H1 (cell line): ENCODE measurements around the gene PSMB5. TPM values are rescaled to one million over a fixed set of nuclear protein-coding genes. Genes with fewer than 3 reads are reported as not detected.

Source experiments
- ASH2L ChIP-seq: fragments of 200-600, 300-600 bp; sonication (generic); IDR thresholded peaks from one replicate; pipeline ENCODE4 v1.7.1; 2017; ENCODE audit warnings: low read length
- ATF3 ChIP-seq: IDR thresholded peaks from 2 replicates; pipeline ENCODE4 v1.6.1; 2011; ENCODE audit warnings: low read depth, mild to moderate bottlenecking, low read length; ENCODE audit not compliant: insufficient read depth
- CREB1 ChIP-seq: IDR thresholded peaks from 2 replicates; pipeline ENCODE4 v1.6.1; 2012; ENCODE audit warnings: inconsistent platforms
- HDAC2 ChIP-seq, 2 experiments: fragments of 300-600 bp in 1 of 2; sonication (generic) in 1 of 2; IDR thresholded peaks; 2 replicates each; pipeline ENCODE4 v1.6.1; 2011 to 2012; ENCODE audit warnings: low read depth in 2 of 2, low read length in 2 of 2, mild to moderate bottlenecking in 2 of 2, moderate library complexity in 2 of 2, borderline replicate concordance in 1 of 2, inconsistent platforms in 1 of 2
- JUN ChIP-seq: IDR thresholded peaks from 2 replicates; pipeline ENCODE4 v1.6.1; 2011; ENCODE audit warnings: low read depth, mild to moderate bottlenecking, improper control_type of control experiment, low read length
- JUND ChIP-seq: IDR thresholded peaks from 2 replicates; pipeline ENCODE4 v1.6.1; 2011; ENCODE audit warnings: mild to moderate bottlenecking, improper control_type of control experiment, low read length
- KDM1A ChIP-seq: fragments of 200-600, 300-600 bp; sonication (generic); IDR thresholded peaks from 2 replicates; pipeline ENCODE4 v1.7.1; 2016; ENCODE audit warnings: mild to moderate bottlenecking, low read length, borderline replicate concordance
- KDM4A ChIP-seq: IDR thresholded peaks from one replicate; pipeline ENCODE4 v1.7.1; 2012; ENCODE audit warnings: low read depth, mild to moderate bottlenecking, moderate library complexity, low read length, inconsistent platforms; ENCODE audit not compliant: severe bottlenecking
- RNF2 ChIP-seq: fragments of 200-900, 300-1000 bp; sonication (generic); IDR thresholded peaks from 2 replicates; pipeline ENCODE4 v1.7.1; 2016; ENCODE audit warnings: borderline replicate concordance, low read depth, mild to moderate bottlenecking, antibody characterized with exemption, low read length; ENCODE audit not compliant: poor library complexity, severe bottlenecking; ENCODE audit errors: missing control alignments
- RXRA ChIP-seq: IDR thresholded peaks from 2 replicates; pipeline ENCODE4 v1.6.1; 2011; ENCODE audit warnings: low read depth, mild to moderate bottlenecking, low read length, moderate library complexity; ENCODE audit not compliant: insufficient read depth
- SIN3A ChIP-seq, 2 experiments: IDR thresholded peaks in 1 of 2; conservative IDR thresholded peaks in 1 of 2; 2 replicates each; pipeline ENCODE4 v1.6.1; 2011 to 2012; ENCODE audit warnings: low read length in 2 of 2, improper control_type of control experiment in 1 of 2, low read depth in 1 of 2, mild to moderate bottlenecking in 1 of 2
- SP1 ChIP-seq: IDR thresholded peaks from 2 replicates; pipeline ENCODE4 v1.6.1; 2011; ENCODE audit warnings: low read depth, low read length
- SRF ChIP-seq: IDR thresholded peaks from 2 replicates; pipeline ENCODE4 v1.6.1; 2011; ENCODE audit warnings: mild to moderate bottlenecking, low read depth, low read length, moderate library complexity
- TEAD4 ChIP-seq: IDR thresholded peaks from 2 replicates; pipeline ENCODE4 v1.6.1; 2012; ENCODE audit warnings: low read depth, low read length, inconsistent platforms, mixed read lengths
- polyA plus RNA-seq, 7 experiments: library from polyadenylated mRNA; depleted of rRNA in 3 of 7; stranded (reverse) in 5 of 7; unstranded in 2 of 7; fragments of >200 nt in 5 of 7; fragments of 200-250 nt in 2 of 7; gene quantifications; 1 replicate in 5 of 7; 2 replicates in 1 of 7; 4 replicates in 1 of 7; pipeline versions ENCODE4 v1.2.1 to v1.2.3, GENCODE V29; 2011 to 2013; ENCODE audit warnings: missing spikeins in 2 of 7, mixed read lengths in 2 of 7
- total RNA-seq: library from RNA; stranded (reverse); fragmentation: NEBNext Ultra II Directional; extraction: Animal tissue kit (Norgen Biotek cat#: 25700); gene quantifications from 2 replicates; pipeline ENCODE4 v1.2.1, GENCODE V29; 2021
- TF ChIP-seq, protein P1 (sequence below): IDR thresholded peaks from 2 replicates; pipeline ENCODE4 v1.6.1; 2012; ENCODE audit warnings: inconsistent platforms
- TF ChIP-seq, protein P2 (sequence below): IDR thresholded peaks from 2 replicates; pipeline ENCODE4 v1.6.1; 2012; ENCODE audit warnings: inconsistent platforms
- TF ChIP-seq, protein P3 (sequence below): IDR thresholded peaks from 2 replicates; pipeline ENCODE4 v1.6.1; 2012; ENCODE audit warnings: low read length, inconsistent platforms

The PSMB5 gene
- total and polyA plus RNA-seq, 2 of the 8 experiments (the other 6 are each of a cell fraction or from before 2014, with no cell fraction given): 254 to 510 TPM

DNA sequence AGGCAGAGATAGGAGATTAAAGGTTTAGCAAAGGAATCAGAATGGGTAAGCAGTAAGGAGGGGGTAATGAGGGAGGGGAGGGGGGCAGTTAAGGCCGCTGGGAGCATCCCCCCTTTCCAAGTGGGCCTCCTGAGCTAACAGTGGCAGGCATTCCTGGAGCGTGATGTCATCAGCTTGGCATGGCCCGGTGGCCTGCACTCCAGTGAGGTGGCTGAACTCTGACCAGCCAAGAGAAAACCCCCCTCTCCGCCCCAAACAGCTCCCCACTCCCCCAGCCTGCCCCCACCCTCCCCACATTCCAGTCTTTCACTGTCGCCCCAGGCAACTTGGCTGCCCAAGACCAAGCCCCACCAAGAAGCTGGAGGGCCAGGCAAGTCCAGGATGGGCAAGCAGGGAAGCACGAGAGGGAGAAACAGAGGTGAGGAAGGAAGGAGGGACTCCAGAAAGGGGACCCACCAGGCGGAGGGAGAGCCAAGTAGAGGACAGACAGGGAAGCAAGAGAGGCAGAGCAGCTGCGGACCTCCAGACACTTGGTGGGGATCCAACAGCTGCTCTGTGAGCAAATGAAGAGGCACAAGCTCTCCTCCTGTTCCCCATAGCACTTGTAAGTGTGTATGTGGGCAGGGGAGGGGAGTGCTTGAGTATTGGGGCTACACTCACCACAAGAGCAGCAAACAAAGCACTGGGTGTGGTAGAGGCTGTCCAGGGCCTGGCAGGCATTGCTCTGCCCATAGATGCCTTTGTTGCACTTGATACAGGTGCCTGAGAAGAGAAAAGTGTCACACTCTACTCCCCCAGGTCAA, 56.8 kb downstream of the PSMB5 start (continued):
- TF ChIP-seq ASH2L: peak; percentile 52
- no peak for TF ChIP-seq KDM1A
- TF ChIP-seq RXRA: 0 out of 2 replicates have a peak, but pooled peaks have one; percentile 60
- peak; percentile 77; the same call in 1 of the 2 replicates for TF ChIP-seq ATF3
- no peak for TF ChIP-seq SRF
- TF ChIP-seq, protein P1, sequence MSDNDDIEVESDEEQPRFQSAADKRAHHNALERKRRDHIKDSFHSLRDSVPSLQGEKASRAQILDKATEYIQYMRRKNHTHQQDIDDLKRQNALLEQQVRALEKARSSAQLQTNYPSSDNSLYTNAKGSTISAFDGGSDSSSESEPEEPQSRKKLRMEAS: peak; percentile 53
- peak; percentile 97 for TF ChIP-seq TEAD4
- peak; percentile 96 for TF ChIP-seq JUN
- TF ChIP-seq, protein P2, sequence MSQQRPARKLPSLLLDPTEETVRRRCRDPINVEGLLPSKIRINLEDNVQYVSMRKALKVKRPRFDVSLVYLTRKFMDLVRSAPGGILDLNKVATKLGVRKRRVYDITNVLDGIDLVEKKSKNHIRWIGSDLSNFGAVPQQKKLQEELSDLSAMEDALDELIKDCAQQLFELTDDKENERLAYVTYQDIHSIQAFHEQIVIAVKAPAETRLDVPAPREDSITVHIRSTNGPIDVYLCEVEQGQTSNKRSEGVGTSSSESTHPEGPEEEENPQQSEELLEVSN: 0 out of 2 replicates have a peak, but pooled peaks have one; percentile 12
- TF ChIP-seq KDM4A: no peak
- TF ChIP-seq SIN3A (conservative IDR thresholded peaks at IDR 0.05 in 1 of 2, IDR thresholded peaks at IDR 0.05 in 1 of 2; ENCODE audit: low read depth in 1 of 2, low read length in 2 of 2): 0 out of 4 replicates have a peak, but pooled peaks of 1 of the 2 experiments have one; percentile 38
- no peak for TF ChIP-seq HDAC2 (IDR thresholded peaks at IDR 0.05; ENCODE audit: borderline replicate concordance in 1 of 2, low read depth in 2 of 2, low read length in 2 of 2)
- TF ChIP-seq, protein P3, sequence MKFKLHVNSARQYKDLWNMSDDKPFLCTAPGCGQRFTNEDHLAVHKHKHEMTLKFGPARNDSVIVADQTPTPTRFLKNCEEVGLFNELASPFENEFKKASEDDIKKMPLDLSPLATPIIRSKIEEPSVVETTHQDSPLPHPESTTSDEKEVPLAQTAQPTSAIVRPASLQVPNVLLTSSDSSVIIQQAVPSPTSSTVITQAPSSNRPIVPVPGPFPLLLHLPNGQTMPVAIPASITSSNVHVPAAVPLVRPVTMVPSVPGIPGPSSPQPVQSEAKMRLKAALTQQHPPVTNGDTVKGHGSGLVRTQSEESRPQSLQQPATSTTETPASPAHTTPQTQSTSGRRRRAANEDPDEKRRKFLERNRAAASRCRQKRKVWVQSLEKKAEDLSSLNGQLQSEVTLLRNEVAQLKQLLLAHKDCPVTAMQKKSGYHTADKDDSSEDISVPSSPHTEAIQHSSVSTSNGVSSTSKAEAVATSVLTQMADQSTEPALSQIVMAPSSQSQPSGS: peak; percentile 91
- TF ChIP-seq CREB1: peak; percentile 83
- TF ChIP-seq JUND: peak; percentile 99
- no peak for TF ChIP-seq RNF2
- peak; percentile 92 for TF ChIP-seq SP1
- TF ChIP-seq, all 59 proteins: peak for 15
